ENCODE data around the gene DGUOK.
"Not testable (repeated sequence)": the region's sequence is repeated elsewhere in the genome, so short reads cannot be mapped to it uniquely, and the experiment has no call there.

DNA sequence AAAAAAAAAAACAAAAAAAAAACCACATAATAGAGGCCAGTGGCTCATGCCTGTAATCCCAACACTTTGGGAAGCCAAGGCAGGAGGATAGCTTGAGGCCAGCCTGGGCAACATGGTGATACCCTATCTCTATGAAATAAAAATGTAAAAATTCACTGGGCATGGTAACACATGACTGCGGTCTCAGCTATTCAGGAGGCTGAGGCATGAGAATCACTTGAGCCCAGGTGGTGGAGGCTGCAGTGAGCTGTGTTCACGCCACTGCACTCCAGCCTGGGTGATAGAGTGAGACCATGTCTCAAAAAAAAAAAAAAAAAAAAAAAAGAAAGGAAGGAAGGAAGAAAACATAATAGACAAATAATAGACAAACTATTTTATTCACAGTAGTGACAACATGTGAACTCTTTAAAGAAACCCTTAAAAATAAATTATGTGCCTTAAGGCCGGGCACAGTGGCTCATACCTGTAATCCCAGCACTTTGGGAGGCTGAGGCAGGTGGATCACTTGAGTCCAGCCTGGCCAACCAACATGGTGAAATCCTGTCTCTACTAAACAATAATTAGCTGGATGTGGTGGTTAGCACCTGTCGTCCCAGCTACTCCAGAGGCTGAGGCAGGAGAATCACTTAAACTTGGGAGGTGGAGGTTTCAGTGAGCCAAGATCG, 22.6 kb upstream of the DGUOK start:
- TF ChIP-seq CTCF, MYC (IDR thresholded peaks at IDR 0.05; ENCODE audit: low read depth, low read length): not testable (repeated sequence)

Data from NB4 (cell line).